ENCODE results near the gene LRRC30.

LRRC30 gene

GRCh38 chr18:7197854-7198253, 33.0 kb upstream of the LRRC30 start:
- H3K36me3 ChIP-seq (replicated peaks; ENCODE audit: insufficient read depth, low read length) = no peaks in the 10 kb centered on the region
- H3K9me2 ChIP-seq (replicated peaks; ENCODE audit: insufficient read depth, low read length) = no peaks in the 10 kb centered on the region
- no peak for DNase-seq
- no peak overlapping the region for H2AFZ ChIP-seq (ENCODE audit: low read length)
- no peak overlapping the region for H3K27ac ChIP-seq (ENCODE audit: low read length)
- no peak overlapping the region for H3K4me3 ChIP-seq (ENCODE audit: low read length)
- H3K79me2 ChIP-seq (ENCODE audit: low read length) = no peaks in the 10 kb centered on the region
- no peak overlapping the region for H3K4me2 ChIP-seq (ENCODE audit: low read depth, low read length)
- TF ChIP-seq EZH2phosphoT487 (IDR thresholded peaks at IDR 0.05; ENCODE audit: low read length) (no peak), EZH2 (optimal IDR thresholded peaks at IDR 0.05; ENCODE audit: low read depth, low read length) (no peak), CTCF (IDR thresholded peaks at IDR 0.05; ENCODE audit: low read length) (no peak)
- no peaks in the 10 kb centered on the region for H3K27me3 ChIP-seq (replicated peaks; ENCODE audit: insufficient read depth, low read length)
- H3K9me3 ChIP-seq (replicated peaks; ENCODE audit: insufficient read depth, low read length) = no peaks in the 10 kb centered on the region
- H4K20me1 ChIP-seq (ENCODE audit: insufficient read depth, low read length) = no peaks in the 10 kb centered on the region
- no peak overlapping the region for H3K9ac ChIP-seq (ENCODE audit: low read length)
- H3F3A ChIP-seq (ENCODE audit: insufficient read depth, low read length) = no peaks in the 10 kb centered on the region
- H3K4me1 ChIP-seq (ENCODE audit: low read length) = no peaks in the 10 kb centered on the region

- H3K27ac ChIP-seq (ENCODE audit: low read length) = no peak overlapping the region
- no peaks in the 10 kb centered on the region for H3F3A ChIP-seq (ENCODE audit: insufficient read depth, low read length)
- no peak overlapping the region for H3K9ac ChIP-seq (ENCODE audit: low read length)
- no peak overlapping the region for H2AFZ ChIP-seq (ENCODE audit: low read length)
- no peak for TF ChIP-seq EZH2 (optimal IDR thresholded peaks at IDR 0.05; ENCODE audit: low read depth, low read length)
- TF ChIP-seq EZH2phosphoT487 (IDR thresholded peaks at IDR 0.05; ENCODE audit: low read length) = no peak
- no peak for TF ChIP-seq CTCF (IDR thresholded peaks at IDR 0.05; ENCODE audit: low read length)
- H4K20me1 ChIP-seq (ENCODE audit: insufficient read depth, low read length) = no peaks in the 10 kb centered on the region
- no peaks in the 10 kb centered on the region for H3K36me3 ChIP-seq (replicated peaks; ENCODE audit: insufficient read depth, low read length)
- H3K9me2 ChIP-seq (replicated peaks; ENCODE audit: insufficient read depth, low read length) = no peaks in the 10 kb centered on the region
- no peaks in the 10 kb centered on the region for H3K27me3 ChIP-seq (replicated peaks; ENCODE audit: insufficient read depth, low read length)
- no peak for DNase-seq
- no peaks in the 10 kb centered on the region for H3K79me2 ChIP-seq (ENCODE audit: low read length)
- H3K4me1 ChIP-seq (ENCODE audit: low read length) = no peaks in the 10 kb centered on the region
- H3K9me3 ChIP-seq (replicated peaks; ENCODE audit: insufficient read depth, low read length) = no peaks in the 10 kb centered on the region
- H3K4me2 ChIP-seq (ENCODE audit: low read depth, low read length) = no peak overlapping the region
- no peak overlapping the region for H3K4me3 ChIP-seq (ENCODE audit: low read length)
Observed at GRCh38 chr18:7198326-7198725, 32.6 kb upstream of the LRRC30 start.

GRCh38 chr18:7201096-7201495, 29.8 kb upstream of the LRRC30 start:
- TF ChIP-seq EZH2 (optimal IDR thresholded peaks at IDR 0.05; ENCODE audit: low read depth, low read length) (no peak), CTCF (IDR thresholded peaks at IDR 0.05; ENCODE audit: low read length) (no peak), EZH2phosphoT487 (IDR thresholded peaks at IDR 0.05; ENCODE audit: low read length) (no peak)
- no peak overlapping the region for H3K4me3 ChIP-seq (ENCODE audit: low read length)
- no peak overlapping the region for H3K27ac ChIP-seq (ENCODE audit: low read length)
- no peaks in the 10 kb centered on the region for H3K9me3 ChIP-seq (replicated peaks; ENCODE audit: insufficient read depth, low read length)
- no peaks in the 10 kb centered on the region for H3K27me3 ChIP-seq (replicated peaks; ENCODE audit: insufficient read depth, low read length)
- no peak overlapping the region for H2AFZ ChIP-seq (ENCODE audit: low read length)
- H3K9ac ChIP-seq (ENCODE audit: low read length) = no peak overlapping the region
- no peaks in the 10 kb centered on the region for H3K9me2 ChIP-seq (replicated peaks; ENCODE audit: insufficient read depth, low read length)
- H3K79me2 ChIP-seq (ENCODE audit: low read length) = no peaks in the 10 kb centered on the region
- H3F3A ChIP-seq (ENCODE audit: insufficient read depth, low read length) = no peaks in the 10 kb centered on the region
- H3K36me3 ChIP-seq (replicated peaks; ENCODE audit: insufficient read depth, low read length) = no peaks in the 10 kb centered on the region
- H3K4me2 ChIP-seq (ENCODE audit: low read depth, low read length) = no peak overlapping the region
- H4K20me1 ChIP-seq (ENCODE audit: insufficient read depth, low read length) = no peaks in the 10 kb centered on the region
- no peak for DNase-seq
- no peaks in the 10 kb centered on the region for H3K4me1 ChIP-seq (ENCODE audit: low read length)
